Fibroblast of lung (primary cell): ENCODE data around the gene MTCH1.

Source experiments
- EZH2 ChIP-seq: IDR thresholded peaks from 2 replicates; pipeline ENCODE4 v1.5.1; 2012; ENCODE audit warnings: low read length, control low read depth, mild to moderate bottlenecking; ENCODE audit errors: missing control alignments
- TF ChIP-seq, protein P1 (sequence below), 2 donors: IDR thresholded peaks in 1 of 2; conservative IDR thresholded peaks in 1 of 2; 1 replicate in 1 of 2; 2 replicates in 1 of 2; pipeline ENCODE4 v1.5.1; 2011 to 2012; ENCODE audit warnings: low read length in 2 of 2, control low read depth in 1 of 2, inconsistent platforms in 1 of 2, low read depth in 1 of 2, mild to moderate bottlenecking in 1 of 2

DNA sequence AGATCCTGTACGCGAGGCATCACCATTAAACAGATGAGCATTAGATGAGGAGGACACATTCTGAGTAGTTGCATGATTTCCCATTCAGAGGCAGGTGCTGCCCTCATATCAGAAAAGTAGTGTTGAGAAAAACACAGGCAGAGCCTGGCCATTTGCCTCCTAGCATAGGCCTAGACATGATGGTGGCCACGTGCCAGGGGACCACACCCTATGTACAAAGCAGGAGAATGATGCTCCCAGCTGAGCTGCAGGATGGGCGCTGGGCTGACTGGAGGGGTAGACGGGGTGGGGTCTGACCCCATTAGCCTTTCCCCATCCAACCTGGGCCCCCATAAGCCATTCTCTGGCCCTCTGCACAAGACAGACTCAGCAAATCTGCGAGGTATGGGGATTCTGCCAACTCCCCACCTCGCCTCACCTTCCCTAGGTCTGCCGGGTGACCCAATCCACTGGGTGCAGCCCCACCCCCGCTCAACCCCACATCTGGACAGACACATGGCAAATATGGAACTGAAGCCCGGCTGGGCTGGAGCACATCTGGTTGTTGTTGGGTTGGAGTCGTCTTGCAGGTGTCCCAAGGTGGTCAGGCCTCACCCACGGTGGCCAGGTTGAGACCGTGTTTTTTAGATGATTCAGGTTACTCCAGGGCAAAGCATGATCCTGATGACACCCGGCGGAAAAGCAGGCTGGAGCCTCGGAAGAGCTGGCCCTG is 17.6 kb downstream of the MTCH1 start:
- TF ChIP-seq EZH2, result no peak
- TF ChIP-seq, protein P1, sequence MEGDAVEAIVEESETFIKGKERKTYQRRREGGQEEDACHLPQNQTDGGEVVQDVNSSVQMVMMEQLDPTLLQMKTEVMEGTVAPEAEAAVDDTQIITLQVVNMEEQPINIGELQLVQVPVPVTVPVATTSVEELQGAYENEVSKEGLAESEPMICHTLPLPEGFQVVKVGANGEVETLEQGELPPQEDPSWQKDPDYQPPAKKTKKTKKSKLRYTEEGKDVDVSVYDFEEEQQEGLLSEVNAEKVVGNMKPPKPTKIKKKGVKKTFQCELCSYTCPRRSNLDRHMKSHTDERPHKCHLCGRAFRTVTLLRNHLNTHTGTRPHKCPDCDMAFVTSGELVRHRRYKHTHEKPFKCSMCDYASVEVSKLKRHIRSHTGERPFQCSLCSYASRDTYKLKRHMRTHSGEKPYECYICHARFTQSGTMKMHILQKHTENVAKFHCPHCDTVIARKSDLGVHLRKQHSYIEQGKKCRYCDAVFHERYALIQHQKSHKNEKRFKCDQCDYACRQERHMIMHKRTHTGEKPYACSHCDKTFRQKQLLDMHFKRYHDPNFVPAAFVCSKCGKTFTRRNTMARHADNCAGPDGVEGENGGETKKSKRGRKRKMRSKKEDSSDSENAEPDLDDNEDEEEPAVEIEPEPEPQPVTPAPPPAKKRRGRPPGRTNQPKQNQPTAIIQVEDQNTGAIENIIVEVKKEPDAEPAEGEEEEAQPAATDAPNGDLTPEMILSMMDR (conservative IDR thresholded peaks at IDR 0.05 in 1 of 2, IDR thresholded peaks at IDR 0.05 in 1 of 2; ENCODE audit: low read depth in 1 of 2, low read length in 2 of 2), result no peak
